OCI-LY1 (cell line): ENCODE measurements around the gene SPACA7.

Experiments used
- H2AFZ ChIP-seq: fragments of 200-600 bp; sonication (generic), shearing (Covaris generic); 2 replicates; pipeline ENCODE4 v1.6.0; 2014; ENCODE audit warnings: antibody characterized with exemption, mild to moderate bottlenecking, low read length
- H3F3A ChIP-seq: fragments of 200-600 bp; sonication (generic), shearing (Covaris generic); 2 replicates; pipeline ENCODE4 v1.6.0; 2014; ENCODE audit warnings: mild to moderate bottlenecking, antibody characterized with exemption, low read length, moderate library complexity; ENCODE audit not compliant: insufficient read depth
- H3K27ac ChIP-seq: fragments of 200-600 bp; sonication (generic); 2 replicates; pipeline ENCODE4 v1.5.1; 2014; ENCODE audit warnings: low read length, mixed run types, mild to moderate bottlenecking, low read depth; ENCODE audit not compliant: poor library complexity, severe bottlenecking
- H3K27me3 ChIP-seq: fragments of 200-600 bp; sonication (generic); 2 replicates; pipeline ENCODE4 v1.6.0; 2014; ENCODE audit warnings: antibody characterized with exemption, mild to moderate bottlenecking, low read length, moderate library complexity; ENCODE audit not compliant: insufficient read depth
- H3K36me3 ChIP-seq: fragments of 200-600 bp; sonication (generic); 2 replicates; pipeline ENCODE4 v1.6.1; 2014; ENCODE audit warnings: mild to moderate bottlenecking, antibody characterized with exemption, low read length, moderate library complexity, mixed read lengths; ENCODE audit not compliant: insufficient read depth
- H3K4me1 ChIP-seq: fragments of 200-600 bp; sonication (generic); 2 replicates; pipeline ENCODE4 v1.5.1; 2014; ENCODE audit warnings: mild to moderate bottlenecking, low read length, moderate library complexity; ENCODE audit not compliant: insufficient read depth, severe bottlenecking
- H3K4me2 ChIP-seq: fragments of 200-600 bp; sonication (generic), shearing (Covaris generic); 2 replicates; pipeline ENCODE4 v1.6.1; 2014; ENCODE audit warnings: low read length
- H3K4me3 ChIP-seq: fragments of 200-600 bp; sonication (generic); 2 replicates; pipeline ENCODE4 v1.5.1; 2014; ENCODE audit warnings: low read length, low read depth, mild to moderate bottlenecking, mixed read lengths; ENCODE audit not compliant: poor library complexity, severe bottlenecking
- H3K79me2 ChIP-seq: fragments of 200-600 bp; shearing (Covaris generic); 2 replicates; pipeline ENCODE4 v1.6.1; 2016; ENCODE audit warnings: mixed run types, low read length, mixed read lengths; ENCODE audit not compliant: insufficient read depth
- H3K9ac ChIP-seq: fragments of 200-600 bp; sonication (generic), shearing (Covaris generic); 2 replicates; pipeline ENCODE4 v1.6.1; 2014; ENCODE audit warnings: mild to moderate bottlenecking, low read length, mixed read lengths
- H3K9me2 ChIP-seq: fragments of 200-600 bp; sonication (generic), shearing (Covaris generic); 2 replicates; pipeline ENCODE4 v1.6.1; 2014; ENCODE audit warnings: low read depth, mild to moderate bottlenecking, low read length, mixed read lengths
- H3K9me3 ChIP-seq: fragments of 200-600 bp; shearing (Covaris generic); 2 replicates; pipeline ENCODE4 v1.6.1; 2014; ENCODE audit warnings: low read length, mixed read lengths
- H4K20me1 ChIP-seq: fragments of 200-600 bp; sonication (generic), shearing (Covaris generic); 2 replicates; pipeline ENCODE4 v1.6.0; 2016; ENCODE audit warnings: mild to moderate bottlenecking, low read length; ENCODE audit not compliant: insufficient read depth
- EZH2 ChIP-seq: fragments of 200-600 bp; sonication (generic), shearing (Covaris generic); IDR thresholded peaks from 2 replicates; pipeline ENCODE4 v1.8.0; 2017; ENCODE audit warnings: borderline replicate concordance, mixed run types, mild to moderate bottlenecking, antibody characterized with exemption, low read length, moderate library complexity, mixed read lengths
- TF ChIP-seq, protein P1 (sequence below): fragments of 200-600 bp; sonication (generic), shearing (Covaris generic); IDR thresholded peaks from 2 replicates; pipeline ENCODE4 v1.5.1; 2017; ENCODE audit warnings: mild to moderate bottlenecking, antibody characterized with exemption, low read length, moderate library complexity, mixed read lengths

SPACA7 gene

DNA sequence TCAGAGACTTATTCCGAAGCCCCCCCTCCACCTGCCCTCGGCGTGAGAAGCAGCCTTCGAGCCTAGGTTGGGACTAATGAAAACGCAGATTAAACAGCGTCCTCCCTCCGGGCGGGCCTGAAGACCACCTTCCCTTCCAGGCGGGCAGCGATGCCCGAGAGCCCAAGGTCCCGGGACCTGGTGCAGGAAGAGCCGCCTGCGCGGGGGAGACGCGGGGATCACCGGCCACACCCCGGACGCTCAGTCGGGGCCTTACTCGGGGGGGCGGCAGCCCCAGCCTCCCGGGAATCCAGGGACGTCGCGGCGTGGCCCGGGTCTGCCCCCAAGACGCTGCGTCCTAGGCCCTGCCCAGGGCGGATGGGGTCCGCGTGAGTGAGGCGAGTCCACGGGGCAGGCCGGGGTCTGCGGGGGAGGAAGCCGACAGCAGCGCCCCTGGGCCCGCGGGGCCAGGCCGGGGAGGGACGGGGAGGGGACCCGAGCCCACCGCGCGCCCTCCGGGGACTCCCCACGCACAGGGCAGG, 33.3 kb upstream of the SPACA7 start:
- Histone ChIP-seq H3K27me3 (peaks cover 5% of the 10 kb centered on the region; the same call in 1 of the 2 replicates), H3K79me2 (no peaks in the 10 kb centered on the region), H3K4me3 (no peak overlapping the region), H4K20me1 (no peaks in the 10 kb centered on the region), H2AFZ (no peak overlapping the region), H3K9me2 (no peaks in the 10 kb centered on the region), H3K27ac (no peak overlapping the region), H3K4me2 (no peak overlapping the region), H3K36me3 (no peaks in the 10 kb centered on the region), H3K9ac (no peak overlapping the region), H3K9me3 (no peaks in the 10 kb centered on the region), H3K4me1 (no peaks in the 10 kb centered on the region), H3F3A (no peaks in the 10 kb centered on the region)
- TF ChIP-seq, protein P1, sequence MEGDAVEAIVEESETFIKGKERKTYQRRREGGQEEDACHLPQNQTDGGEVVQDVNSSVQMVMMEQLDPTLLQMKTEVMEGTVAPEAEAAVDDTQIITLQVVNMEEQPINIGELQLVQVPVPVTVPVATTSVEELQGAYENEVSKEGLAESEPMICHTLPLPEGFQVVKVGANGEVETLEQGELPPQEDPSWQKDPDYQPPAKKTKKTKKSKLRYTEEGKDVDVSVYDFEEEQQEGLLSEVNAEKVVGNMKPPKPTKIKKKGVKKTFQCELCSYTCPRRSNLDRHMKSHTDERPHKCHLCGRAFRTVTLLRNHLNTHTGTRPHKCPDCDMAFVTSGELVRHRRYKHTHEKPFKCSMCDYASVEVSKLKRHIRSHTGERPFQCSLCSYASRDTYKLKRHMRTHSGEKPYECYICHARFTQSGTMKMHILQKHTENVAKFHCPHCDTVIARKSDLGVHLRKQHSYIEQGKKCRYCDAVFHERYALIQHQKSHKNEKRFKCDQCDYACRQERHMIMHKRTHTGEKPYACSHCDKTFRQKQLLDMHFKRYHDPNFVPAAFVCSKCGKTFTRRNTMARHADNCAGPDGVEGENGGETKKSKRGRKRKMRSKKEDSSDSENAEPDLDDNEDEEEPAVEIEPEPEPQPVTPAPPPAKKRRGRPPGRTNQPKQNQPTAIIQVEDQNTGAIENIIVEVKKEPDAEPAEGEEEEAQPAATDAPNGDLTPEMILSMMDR = no peak
- no peak for TF ChIP-seq EZH2

DNA sequence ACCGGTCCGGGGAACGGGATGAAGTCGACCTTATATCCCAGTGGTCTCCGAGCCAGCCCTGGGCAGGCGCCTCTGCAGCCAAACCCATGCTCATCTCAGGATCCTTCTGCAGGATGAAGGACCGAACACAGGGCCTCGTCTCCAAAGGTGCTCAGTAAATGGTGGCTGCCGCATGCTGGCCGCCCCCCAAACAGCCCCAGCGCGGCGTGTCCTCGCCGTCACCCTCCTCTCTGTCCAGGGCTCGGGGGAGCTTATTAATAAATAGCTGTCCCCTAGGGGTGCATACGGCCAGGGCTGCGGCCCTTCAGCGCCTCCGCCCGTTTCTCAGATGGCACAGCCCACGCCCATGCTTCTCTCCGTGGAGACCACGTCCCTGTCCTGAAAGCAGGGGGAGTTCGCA, 32.6 kb upstream of the SPACA7 start:
- Histone ChIP-seq H3K27me3 (peaks cover 5% of the 10 kb centered on the region; the same call in 1 of the 2 replicates), H3K4me1 (no peaks in the 10 kb centered on the region), H3K36me3 (no peaks in the 10 kb centered on the region), H3K27ac (no peak overlapping the region), H3K4me3 (no peak overlapping the region), H3K4me2 (no peak overlapping the region), H3K9me3 (no peaks in the 10 kb centered on the region), H4K20me1 (no peaks in the 10 kb centered on the region), H2AFZ (no peak overlapping the region), H3K79me2 (no peaks in the 10 kb centered on the region), H3K9me2 (no peaks in the 10 kb centered on the region), H3K9ac (no peak overlapping the region), H3F3A (no peaks in the 10 kb centered on the region)
- TF ChIP-seq, protein P1 = no peak
- no peak for TF ChIP-seq EZH2

DNA sequence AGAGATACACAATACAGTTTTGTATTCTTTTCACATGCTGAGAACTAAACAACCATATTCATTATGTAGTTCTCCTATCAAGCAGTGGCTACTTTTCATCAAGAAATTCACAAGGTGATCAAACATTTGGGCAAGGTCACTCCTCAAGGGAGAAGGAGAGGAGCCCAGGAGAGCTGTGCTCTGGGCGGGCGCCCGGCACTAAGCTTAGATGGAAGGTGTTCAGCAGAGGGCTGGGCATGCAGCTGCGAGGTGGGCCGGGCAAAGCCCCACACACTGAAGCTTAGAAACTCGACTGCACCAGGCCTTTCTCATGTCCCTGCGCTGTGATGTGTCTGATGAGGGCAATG, 30.4 kb upstream of the SPACA7 start:
- Histone ChIP-seq H3K36me3 (no peaks in the 10 kb centered on the region), H3F3A (no peaks in the 10 kb centered on the region), H3K27me3 (peaks cover 5% of the 10 kb centered on the region; the same call in 1 of the 2 replicates), H4K20me1 (no peaks in the 10 kb centered on the region), H3K9me2 (no peaks in the 10 kb centered on the region), H3K4me2 (no peak overlapping the region), H3K27ac (no peak overlapping the region), H3K9ac (no peak overlapping the region), H2AFZ (no peak overlapping the region), H3K4me3 (no peak overlapping the region), H3K79me2 (no peaks in the 10 kb centered on the region), H3K4me1 (no peaks in the 10 kb centered on the region), H3K9me3 (no peaks in the 10 kb centered on the region)
- TF ChIP-seq, protein P1 = no peak
- TF ChIP-seq EZH2 = no peak
